Astrocyte (in vitro differentiated cells and primary cell): ENCODE results near the gene FRMD4A.

Experiments
- CTCF ChIP-seq: IDR thresholded peaks from 2 replicates; pipeline ENCODE4 v1.5.1; 2011; ENCODE audit warnings: low read depth, mild to moderate bottlenecking, inconsistent platforms, low read length, moderate library complexity; ENCODE audit not compliant: insufficient read depth
- EZH2 ChIP-seq: IDR thresholded peaks from 2 replicates; pipeline ENCODE4 v1.6.1; 2012; ENCODE audit warnings: mild to moderate bottlenecking, low read length, inconsistent platforms; ENCODE audit not compliant: insufficient read depth

GRCh38 chr10:14182781-14183180, 147.9 kb downstream of the FRMD4A start:
- TF ChIP-seq CTCF (no peak), EZH2 (no peak)
